Activated CD4-positive, alpha-beta T cell treated with anti-CD3 and anti-CD28 coated beads, Interleukin-2, Interleukin-6, amounts not matched to agents 100 ng/mL and 50 ng/mL, durations not matched to agents 16 hours and 8 hours (primary cell): Measurements from ENCODE around the gene IHH.
A peak's percentile ranks its signal among the peaks of the same experiment; 100 is the strongest.

Experiments
- DNase-seq: peaks from one replicate; pipeline ENCODE4 v3.0.0-alpha.2; 2020

The IHH gene

DNA sequence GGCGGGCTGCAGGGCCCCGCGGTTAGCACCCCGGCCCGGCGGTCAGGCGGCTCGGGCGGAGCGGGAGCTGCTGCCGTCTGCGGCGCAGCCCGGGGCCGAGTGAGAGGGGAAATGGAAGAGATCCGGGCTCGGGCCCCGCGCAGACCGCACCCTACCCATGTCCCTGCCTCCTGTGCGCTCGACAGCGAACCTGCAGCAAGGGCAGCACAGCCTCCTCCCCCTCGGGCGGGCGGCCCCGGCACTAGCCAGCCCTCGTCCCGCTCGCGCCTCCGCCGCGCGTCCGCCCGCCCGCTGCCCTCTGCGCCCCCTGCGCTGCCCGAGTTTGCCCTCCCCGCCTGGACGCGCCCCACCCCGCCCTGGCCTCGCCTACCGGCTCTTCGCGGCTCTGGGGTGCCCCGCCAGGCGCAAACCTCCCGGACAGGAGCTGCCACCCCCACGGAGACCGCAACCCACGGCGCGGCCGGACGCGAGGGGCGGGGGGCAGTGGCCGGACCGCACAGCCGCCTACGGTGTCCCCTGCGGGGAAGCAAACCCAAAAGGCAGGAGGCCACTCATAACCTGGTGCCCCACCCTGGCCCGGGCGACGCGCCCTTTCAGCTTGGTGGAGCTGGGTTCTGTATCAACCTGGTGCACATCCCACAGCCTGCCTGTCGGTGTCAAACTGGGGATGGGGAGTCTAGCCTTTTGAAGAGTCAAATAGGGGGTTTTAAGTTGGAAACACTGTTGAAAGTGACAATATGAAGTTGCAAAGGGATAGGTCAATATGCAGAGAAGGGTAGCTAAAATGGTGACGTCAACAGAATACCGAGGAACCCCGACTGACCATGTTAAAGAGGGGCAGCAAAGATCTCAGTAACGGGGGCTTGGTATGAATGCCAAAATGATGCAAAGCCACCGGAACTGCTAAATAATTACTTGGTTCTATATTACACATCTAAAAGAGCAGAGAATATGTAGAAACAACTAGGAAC, at the start of gene IHH:
TSS of gene IHH (minus strand) at position 101 of the 971 bp plus-strand sequence. CDS start 454 bp downstream, outside the sequence.
- DNase-seq: no peak

DNA sequence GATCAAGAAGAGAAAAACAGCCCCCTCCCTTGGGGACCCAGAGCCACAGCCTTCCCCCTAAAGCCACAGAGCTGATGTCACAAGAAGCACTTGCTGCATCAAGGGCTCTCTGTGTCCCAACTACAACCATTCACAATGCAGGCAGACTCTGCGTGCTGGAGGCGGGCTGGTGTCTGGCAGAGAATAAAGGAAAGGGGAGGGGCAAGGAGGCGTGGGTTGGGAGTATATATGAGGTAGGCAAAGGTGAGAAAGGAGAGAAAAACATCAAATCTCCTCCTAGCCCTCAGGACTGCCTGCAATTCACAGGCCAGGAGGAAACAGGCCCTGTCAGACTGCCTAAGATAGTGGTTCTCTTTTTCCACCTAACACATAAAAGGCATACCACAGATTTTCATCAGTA, 48.8 kb upstream of the IHH start:
- peak; percentile 4 for DNase-seq

DNA sequence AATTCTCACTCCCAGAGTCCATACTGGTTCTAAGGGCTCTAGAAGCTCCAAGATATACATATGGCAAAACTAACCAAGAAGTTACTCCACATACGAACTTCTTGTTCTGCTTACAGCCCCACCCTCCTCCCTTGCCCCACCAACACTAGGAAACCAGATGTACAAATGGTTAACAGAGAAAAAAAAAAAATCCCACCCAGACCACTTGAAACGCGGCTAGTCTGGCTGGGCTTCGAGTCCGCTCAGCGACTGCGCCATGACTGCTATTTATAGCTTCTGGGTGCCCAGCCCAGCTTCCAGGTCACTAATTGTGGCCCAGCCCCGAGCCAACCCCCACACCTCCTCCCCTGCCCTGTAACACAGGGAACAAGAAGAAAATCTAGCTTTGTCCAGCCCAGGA, 47.0 kb upstream of the IHH start:
- DNase-seq: no peak

DNA sequence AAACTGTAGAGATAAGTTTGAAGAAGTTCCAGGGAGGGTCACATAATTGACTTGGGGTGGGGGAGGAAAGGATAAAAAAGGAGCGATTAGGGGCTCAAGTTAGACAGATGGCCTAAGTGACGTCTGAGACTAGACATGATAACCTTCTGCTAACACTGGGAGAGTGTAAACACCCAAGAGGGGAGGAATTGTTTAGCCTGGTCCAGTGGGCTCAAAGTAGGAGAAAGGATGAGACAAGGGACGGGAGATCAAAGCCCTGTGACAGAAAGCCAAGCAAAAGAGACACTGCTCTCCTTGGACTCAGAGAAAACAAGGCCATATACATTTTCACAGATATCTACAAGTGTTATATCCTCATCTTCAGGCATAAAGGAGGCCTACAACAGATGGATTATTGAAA, 45.5 kb upstream of the IHH start:
- no peak for DNase-seq

DNA sequence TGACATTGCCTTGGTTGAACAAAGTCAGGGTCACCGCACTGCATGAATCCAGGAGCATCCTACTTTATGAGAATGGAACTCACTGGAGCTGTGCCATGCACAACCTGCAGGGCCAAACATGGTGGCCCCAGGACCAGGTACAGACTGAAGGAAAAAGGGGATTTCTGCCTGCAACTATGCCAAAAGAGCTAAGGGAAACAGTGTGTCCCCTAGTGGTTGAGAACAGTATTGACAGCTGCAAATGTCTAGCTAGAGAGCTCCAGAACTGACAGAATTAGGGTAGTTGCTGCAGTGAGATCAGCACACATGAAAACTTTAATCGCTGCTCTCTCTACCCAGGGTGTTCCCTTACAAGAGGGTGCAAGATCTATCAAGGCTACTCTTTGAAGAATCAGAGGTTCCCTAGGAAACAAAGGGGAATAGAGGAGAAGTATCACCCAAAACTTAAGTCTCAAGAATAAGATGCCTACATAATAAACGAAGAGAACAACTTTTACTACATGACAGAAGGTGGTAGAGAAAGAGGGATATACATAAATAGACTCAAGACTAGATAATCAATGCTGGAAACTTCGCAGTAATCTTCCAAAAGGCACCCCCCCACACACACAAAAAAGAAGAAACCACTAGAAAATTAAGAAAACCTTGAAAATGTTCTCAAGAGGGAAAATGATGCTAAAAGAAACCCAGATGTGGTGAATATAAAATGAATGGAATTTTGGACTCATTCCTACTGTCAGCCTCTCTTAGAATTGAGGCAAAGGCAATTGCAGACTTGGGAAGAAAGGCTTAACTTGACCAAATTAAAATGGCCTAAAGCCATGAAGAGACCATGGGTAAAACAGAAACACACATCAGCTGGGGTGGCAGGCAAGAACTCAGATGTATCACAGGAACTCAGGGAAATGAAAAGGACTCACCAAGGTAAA, 43.6 kb upstream of the IHH start:
- peak; percentile 48 for DNase-seq

DNA sequence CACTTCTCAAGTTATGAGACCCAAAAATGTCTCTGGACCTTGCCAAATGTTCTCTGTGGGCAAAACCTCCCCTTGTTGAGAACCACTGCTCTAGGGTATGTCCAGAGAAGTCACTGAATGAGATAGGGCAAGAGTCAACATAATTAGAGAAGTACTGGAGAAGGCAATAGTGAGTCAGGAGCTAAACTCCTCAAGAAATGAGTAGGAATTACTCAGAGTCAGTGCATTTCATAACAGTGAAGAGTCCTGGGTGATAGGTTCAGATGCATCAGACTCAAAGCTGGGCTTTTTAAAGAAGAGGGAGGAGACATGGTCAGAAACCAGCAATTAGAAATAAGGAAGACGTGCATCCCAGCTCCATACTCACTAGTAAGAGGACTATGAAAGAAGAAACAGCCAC, 38.6 kb upstream of the IHH start:
- no peak for DNase-seq

DNA sequence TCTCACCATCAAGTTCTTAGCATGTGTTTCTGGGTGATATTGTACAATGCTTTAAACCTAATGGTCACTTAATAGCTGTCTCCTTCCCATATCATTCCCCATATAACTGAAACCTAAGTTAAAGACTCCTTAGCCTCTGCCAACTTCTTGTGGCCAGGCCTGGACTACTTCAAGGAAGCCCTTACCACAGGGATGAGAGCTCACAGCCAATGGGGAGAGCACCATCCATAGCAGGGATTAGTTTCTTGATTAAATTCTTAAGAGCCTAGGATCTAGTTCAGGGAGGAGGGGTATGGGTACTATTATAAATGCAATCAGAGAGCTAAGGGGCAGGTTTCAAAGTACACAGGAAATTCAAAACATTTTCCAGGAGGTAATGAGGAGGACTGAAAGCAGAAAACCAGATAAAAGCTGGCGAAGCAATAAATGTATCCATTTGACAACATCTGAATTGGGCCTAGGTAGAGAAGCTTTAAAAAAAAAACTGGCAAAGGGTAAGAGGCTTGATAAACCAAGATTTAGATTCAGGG, 34.8 kb upstream of the IHH start:
- DNase-seq: no peak

DNA sequence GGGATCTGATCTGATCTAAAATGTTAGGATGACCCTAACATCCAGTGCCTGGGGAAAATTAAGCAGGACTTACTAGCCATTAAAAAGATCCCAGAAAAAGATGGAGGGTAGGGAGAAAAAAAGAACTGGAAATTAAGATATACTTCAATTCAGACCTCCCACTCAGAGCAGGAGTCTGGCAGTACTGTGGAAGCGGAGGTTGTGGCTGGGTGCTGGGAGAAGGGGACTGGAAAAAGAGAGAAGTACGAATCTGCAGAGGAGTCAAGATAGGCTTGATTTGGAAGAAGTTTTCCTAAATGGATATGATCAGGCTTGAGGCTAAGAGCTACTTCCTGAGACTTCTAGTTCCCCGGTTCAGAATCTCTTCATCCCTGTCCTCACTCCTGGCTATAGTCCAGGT, 33.5 kb upstream of the IHH start:
- no peak for DNase-seq

DNA sequence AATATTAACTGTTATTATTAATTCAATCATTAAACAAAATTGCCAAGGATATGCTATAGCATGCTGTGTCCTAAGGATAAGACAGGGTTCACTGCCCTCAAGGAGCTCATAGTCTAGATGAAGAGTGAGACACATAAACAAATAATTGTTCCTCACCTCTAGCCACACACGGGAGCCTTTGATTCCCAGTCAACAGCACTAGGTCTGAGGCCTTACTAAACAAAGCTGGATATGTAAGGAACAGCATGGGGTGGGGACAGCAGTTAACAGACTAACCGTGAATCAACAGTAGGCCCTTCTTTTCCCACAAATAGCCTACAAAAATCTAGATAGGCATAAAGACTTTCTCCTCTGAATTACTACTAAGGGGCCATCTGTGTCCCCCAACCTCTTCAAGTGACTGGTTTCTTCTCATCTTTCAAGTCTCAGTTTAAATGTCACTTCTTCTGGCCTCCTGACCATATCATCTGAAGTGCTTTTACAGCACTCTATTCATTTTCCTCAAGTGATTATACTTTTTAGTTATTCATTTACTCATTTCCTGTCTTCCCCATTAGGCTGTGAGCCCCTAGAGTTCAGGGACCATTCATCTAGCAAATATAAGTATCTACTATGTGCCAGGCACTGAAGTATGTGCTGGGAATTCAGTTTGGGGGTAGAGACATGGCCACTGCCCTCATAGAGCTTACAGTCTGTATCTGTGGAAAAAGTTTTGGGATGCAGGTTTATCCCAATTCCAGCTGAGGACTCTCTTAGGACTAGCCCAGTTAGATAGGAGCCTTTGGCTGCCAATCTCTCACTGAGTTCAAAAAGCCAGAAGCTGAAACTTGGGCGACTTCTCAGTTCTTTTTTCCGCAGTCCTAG, 29.9 kb upstream of the IHH start:
- no peak for DNase-seq

DNA sequence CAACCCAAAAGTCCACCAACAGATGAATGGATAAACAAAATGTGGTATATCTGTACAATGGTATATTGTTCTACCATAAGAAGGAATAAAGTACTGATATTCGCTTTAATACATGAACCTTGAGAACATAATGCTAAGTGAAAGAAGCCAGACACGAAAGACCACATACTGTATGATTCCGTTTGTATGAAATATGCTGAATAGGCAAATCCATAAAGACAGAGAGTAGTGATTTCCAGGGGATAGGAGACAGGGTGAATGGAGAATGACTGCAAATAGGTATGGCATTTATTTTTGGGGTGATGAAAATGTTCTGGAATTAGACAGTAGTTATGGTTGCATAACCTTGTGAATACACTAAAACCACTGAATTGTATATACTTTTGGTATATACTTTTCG, 28.6 kb upstream of the IHH start:
- DNase-seq: no peak

DNA sequence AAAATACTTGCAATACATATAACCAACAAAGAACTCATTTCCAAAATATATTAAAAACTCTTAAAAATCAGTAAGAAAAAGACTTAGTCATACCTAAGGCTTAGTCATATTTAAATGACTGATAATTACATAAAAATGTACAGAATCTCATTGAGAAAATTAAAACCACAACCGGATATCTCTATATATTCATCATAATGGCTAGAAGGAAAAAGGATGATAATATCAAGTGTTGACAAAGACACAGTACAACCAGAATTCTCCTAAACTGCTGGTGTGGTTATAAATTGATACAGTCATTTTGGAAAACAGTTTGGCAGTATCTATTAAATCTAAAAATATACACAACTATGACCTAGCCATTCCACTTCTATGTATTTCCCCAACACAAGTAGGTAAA, 27.1 kb upstream of the IHH start:
- no peak for DNase-seq

DNA sequence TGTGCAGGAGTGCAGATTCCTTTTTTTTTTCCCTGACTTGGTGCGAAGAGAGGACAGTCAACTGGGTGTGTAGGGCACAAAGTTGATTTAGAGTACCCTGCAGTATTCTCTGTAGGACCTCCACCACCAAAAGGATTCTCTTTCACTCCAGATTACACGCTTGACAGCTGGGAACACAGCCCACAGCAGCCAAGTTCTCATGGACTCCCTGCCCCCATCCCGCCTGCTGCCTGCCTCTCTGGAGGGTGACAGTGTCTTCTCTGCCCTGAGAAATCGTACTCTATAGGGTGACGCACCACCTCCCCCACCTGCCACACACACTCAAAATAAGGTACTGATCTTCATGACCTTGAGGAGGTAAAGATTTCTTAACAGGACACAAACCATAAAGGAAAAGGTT, 26.6 kb upstream of the IHH start:
- DNase-seq: no peak

DNA sequence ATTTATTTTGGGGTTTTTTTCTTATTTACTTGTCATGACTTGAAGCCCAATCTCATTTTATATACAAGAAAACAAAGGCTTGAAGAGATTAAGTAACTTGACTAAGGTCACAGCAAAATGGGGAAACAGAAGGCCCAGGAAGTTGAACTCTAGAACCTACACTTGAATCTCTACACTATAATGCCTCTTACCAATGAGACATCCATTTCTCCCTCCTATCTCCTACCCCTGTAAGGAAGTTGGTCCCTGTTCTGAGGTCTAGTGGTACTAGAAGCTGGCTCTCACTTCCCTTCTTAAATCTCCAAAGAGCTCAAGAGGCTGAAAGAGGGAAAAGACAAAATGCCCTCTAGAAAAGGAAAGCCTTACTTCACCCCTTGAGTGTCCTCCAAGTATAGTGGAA, 25.5 kb upstream of the IHH start:
- DNase-seq: no peak

DNA sequence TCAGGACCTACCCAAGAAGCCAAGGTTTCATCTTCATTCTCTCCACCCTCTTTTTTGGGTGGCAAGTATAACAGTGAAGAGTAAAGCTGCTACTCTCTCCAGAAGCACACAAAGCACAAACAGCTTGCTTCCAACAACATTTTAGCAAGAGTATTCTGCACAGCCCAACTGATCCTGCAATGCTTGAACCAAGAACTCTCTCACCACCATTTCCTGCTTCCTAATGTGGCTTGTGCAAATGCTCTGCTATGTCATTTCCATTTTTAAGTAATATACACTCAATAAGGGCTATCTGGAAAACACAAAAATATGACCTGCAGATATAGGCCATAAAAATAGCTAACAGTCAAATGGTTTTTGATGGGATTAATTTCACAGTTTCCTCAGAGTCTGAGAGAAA, 24.1 kb upstream of the IHH start:
- no peak for DNase-seq

DNA sequence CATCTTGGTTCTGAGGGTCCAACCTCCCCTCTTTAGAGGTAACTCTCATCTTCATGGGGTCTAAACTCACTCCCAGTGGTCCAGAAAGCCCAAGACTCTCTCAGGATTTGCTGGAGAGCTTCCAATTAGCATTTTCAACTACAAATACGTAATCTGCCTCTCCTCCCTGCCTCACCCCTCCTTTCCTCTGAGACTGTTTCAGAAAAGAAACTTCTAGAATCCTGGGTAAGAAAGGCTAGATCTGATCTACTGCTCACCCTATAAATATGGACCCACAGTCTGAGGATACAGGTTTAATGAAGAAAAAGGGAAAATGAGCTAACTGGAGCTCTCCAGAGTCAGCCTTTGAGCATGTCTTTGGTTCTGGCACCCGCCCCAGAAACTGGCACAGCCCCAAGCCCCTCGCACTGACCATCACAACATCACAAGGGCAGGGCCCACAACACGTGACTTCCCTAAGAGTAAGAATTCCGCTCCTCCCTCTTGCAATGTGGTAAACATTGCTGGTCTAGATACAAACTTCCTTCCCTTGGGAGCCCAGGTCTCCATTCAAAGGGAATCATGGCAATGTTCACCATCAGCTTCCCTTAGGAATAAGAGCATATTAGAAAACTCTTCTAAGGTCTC, 21.7 kb upstream of the IHH start:
- no peak for DNase-seq

DNA sequence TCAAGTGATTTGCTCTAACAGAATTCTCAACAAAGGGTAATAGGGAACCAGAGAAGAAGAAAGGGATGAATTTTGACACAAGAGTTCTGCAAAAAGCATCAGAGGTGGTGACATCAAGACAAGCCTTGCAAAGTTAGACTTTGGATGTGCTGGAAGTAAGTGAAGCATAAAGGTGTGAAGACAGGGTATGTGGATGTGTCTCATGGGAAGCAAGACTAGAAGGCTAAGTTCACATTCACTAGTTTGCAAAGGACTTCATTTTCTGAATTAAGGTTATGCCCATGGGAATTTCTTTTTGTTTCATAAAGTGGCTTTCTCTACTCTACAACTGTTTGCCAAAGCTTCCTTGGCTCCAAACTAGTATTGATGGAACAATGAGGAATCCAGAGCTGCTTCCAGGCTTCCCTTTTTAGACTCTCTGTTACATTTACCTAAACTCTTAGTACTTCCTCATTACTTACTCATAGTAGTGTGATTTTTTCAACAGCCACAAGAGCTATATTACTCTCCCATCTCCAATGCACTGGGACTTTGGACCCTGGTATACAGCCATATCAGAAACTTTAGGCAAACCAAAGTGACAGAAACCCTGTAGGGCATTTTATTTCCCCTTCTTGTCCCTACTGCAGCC, 21.1 kb upstream of the IHH start:
- no peak for DNase-seq

DNA sequence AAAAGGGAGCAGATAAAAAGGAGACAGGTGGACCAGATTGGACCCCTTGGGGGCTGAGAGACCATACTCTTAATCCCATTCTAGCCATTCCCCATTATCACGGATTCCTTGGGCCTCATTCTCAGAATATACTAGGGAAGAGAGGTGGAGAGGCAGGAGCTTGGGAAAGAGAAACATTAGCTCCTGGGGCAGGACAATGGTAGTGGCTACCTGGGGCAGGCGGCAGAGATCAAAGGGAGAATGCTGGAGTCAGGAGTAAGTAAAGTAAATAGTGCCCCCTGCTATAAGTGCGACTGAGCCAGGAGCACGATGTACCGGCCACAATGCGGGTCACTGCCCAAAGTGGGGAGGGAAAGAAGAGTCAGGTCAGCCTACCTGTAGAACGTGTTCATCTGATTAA, 20.4 kb upstream of the IHH start:
- DNase-seq: no peak

DNA sequence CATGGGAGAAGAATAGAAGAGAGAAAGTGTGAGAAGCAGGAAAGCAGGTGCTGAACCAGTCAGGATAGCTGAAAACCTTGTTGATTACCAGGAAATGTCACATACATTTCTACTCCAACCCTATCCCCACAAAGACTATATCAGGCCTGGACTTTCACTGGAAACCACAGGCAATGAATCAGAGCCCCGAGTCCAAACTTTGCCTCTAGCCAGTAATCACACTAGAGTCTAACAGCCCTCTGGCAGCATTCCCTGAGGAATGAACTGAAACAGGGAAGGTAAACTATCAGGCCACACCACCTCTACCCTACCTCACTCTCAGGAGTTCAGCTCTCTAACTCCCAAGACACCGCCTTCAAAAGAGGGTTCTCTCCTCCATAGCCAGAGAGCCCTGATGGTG, 18.7 kb upstream of the IHH start:
- DNase-seq: no peak

DNA sequence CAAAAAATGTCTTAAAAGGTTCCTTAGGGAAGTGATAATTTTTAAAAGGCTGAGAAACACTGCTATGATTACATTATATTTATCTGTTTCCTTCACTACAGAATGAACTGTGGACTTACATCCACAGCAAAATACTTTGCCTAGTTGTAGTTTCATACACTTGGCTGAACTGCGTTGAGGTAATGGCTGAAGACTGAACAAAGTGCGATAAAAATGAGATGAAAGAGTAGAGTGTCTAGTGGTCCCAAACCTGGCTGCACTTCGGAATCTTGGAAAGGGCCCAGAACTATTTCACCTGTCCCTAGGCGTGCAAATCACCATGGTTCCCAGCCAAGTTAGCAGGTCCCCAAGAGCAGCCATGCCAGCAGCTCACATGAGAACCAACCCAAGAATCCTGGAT, 18.2 kb upstream of the IHH start:
- DNase-seq: no peak

DNA sequence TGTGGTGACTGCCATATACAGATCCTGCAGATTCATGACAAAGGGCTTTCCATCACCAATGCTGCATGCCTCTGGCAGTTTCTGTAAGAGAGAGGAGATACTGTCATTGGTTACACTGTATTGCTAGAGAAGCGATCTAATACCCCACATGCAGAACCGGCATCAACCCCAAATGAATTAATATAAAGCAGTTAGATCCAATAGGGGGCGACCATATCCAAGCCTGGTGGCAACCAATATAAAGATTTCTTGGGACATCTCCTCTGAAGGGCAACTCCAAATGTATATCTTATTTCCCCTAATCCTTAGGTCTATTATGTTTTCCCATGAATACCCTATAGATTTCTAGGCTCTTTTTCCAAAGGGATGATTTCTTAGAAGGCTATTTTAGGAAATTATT, 17.4 kb upstream of the IHH start:
- no peak for DNase-seq

DNA sequence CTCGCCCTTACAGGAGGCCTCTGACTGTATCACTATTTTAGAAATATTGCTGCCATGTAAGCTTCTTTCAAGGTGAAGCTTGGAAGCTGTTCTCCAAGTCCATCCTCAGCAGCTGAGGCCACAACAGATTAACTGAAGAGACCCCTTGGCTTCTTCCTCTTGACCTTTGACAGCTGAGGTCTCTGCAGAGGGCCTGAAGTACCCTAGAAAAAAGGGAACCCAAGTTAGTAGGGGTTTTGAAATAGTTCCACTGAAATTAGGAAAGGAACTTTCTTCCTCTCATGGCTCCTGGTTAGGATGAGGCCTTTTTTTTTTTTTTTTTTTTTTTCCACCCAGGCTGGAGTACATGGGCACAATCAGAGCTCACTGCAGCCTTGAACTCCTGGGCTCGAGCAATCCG, 15.5 kb upstream of the IHH start:
- no peak for DNase-seq
